Measurements from ENCODE around the gene JAKMIP3.
A peak's percentile ranks its signal among the peaks of the same experiment; 100 is the strongest.

The JAKMIP3 gene

GRCh38 chr10:132101529-132101928, 35.8 kb downstream of the JAKMIP3 start:
- Histone ChIP-seq H3K27ac (no peak overlapping the region), H3K4me1 (peaks cover 97% of the 10 kb centered on the region), H4K20me1 (no peaks in the 10 kb centered on the region), H3K27me3 (peaks cover 13% of the 10 kb centered on the region; the same call in 1 of the 2 replicates), H3K9me3 (no peaks in the 10 kb centered on the region), H3K4me3 (no peak overlapping the region), H3K9ac (no peak overlapping the region), H3K4me2 (peak overlapping the region; percentile 89), H3K36me3 (no peaks in the 10 kb centered on the region)
- TF ChIP-seq Cebpa-rat (IDR thresholded peaks at IDR 0.05), result no peak

GRCh38 chr10:132102071-132102716, 36.4 kb downstream of the JAKMIP3 start:
- Histone ChIP-seq H3K4me2 (peak overlapping the region; percentile 89), H3K4me1 (peaks cover 97% of the 10 kb centered on the region), H3K36me3 (no peaks in the 10 kb centered on the region), H4K20me1 (peaks cover 5% of the 10 kb centered on the region; the same call in 1 of the 2 replicates), H3K27me3 (peaks cover 13% of the 10 kb centered on the region; the same call in 1 of the 2 replicates), H3K9me3 (no peaks in the 10 kb centered on the region), H3K4me3 (no peak overlapping the region), H3K27ac (no peak overlapping the region), H3K9ac (no peak overlapping the region)
- TF ChIP-seq Cebpa-rat (IDR thresholded peaks at IDR 0.05), result no peak

GRCh38 chr10:132102717-132103110, 37.0 kb downstream of the JAKMIP3 start:
- H3K4me1 ChIP-seq, result peaks cover 98% of the 10 kb centered on the region
- H3K27ac ChIP-seq, result no peak overlapping the region
- TF ChIP-seq Cebpa-rat (IDR thresholded peaks at IDR 0.05), result no peak
- peaks cover 13% of the 10 kb centered on the region; the same call in 1 of the 2 replicates for H3K27me3 ChIP-seq
- H3K36me3 ChIP-seq, result no peaks in the 10 kb centered on the region
- H4K20me1 ChIP-seq, result peaks cover 11% of the 10 kb centered on the region
- H3K4me3 ChIP-seq, result no peak overlapping the region
- no peaks in the 10 kb centered on the region for H3K9me3 ChIP-seq
- no peak overlapping the region for H3K9ac ChIP-seq
- H3K4me2 ChIP-seq, result peak overlapping the region; percentile 89

GRCh38 chr10:132103116-132103910, 37.6 kb downstream of the JAKMIP3 start:
- peaks cover 100% of the 10 kb centered on the region for H3K4me1 ChIP-seq
- H3K4me2 ChIP-seq, result peak overlapping the region; percentile 89
- no peak overlapping the region for H3K27ac ChIP-seq
- peaks cover 13% of the 10 kb centered on the region; the same call in 1 of the 2 replicates for H3K27me3 ChIP-seq
- H4K20me1 ChIP-seq, result peaks cover 16% of the 10 kb centered on the region
- no peaks in the 10 kb centered on the region for H3K36me3 ChIP-seq
- no peaks in the 10 kb centered on the region for H3K9me3 ChIP-seq
- no peak overlapping the region for H3K4me3 ChIP-seq
- H3K9ac ChIP-seq, result no peak overlapping the region
- TF ChIP-seq Cebpa-rat (IDR thresholded peaks at IDR 0.05), result no peak

GRCh38 chr10:132104062-132104461, 38.3 kb downstream of the JAKMIP3 start:
- H3K27me3 ChIP-seq, result peaks cover 13% of the 10 kb centered on the region; the same call in 1 of the 2 replicates
- H3K4me3 ChIP-seq, result no peak overlapping the region
- no peak overlapping the region for H3K27ac ChIP-seq
- H3K9me3 ChIP-seq, result no peaks in the 10 kb centered on the region
- H3K36me3 ChIP-seq, result no peaks in the 10 kb centered on the region
- no peak for TF ChIP-seq Cebpa-rat (IDR thresholded peaks at IDR 0.05)
- peaks cover 16% of the 10 kb centered on the region for H4K20me1 ChIP-seq
- H3K9ac ChIP-seq, result no peak overlapping the region
- H3K4me1 ChIP-seq, result peaks cover 95% of the 10 kb centered on the region
- H3K4me2 ChIP-seq, result peak overlapping the region; percentile 89

GRCh38 chr10:132104471-132105301, 38.9 kb downstream of the JAKMIP3 start:
- TF ChIP-seq Cebpa-rat (IDR thresholded peaks at IDR 0.05), result no peak
- Histone ChIP-seq H3K9me3 (no peaks in the 10 kb centered on the region), H3K4me2 (peak overlapping the region; percentile 89), H3K4me3 (no peak overlapping the region), H3K27me3 (peaks cover 13% of the 10 kb centered on the region; the same call in 1 of the 2 replicates), H3K27ac (no peak overlapping the region), H3K4me1 (peaks cover 94% of the 10 kb centered on the region), H3K36me3 (no peaks in the 10 kb centered on the region), H4K20me1 (peaks cover 16% of the 10 kb centered on the region), H3K9ac (no peak overlapping the region)

- H3K27ac ChIP-seq, result 0 out of 2 replicates have a peak overlapping the region, but pooled peaks have one; percentile 30
- peak overlapping the region; percentile 89 for H3K4me2 ChIP-seq
- TF ChIP-seq Cebpa-rat (IDR thresholded peaks at IDR 0.05), result no peak
- no peaks in the 10 kb centered on the region for H3K9me3 ChIP-seq
- H4K20me1 ChIP-seq, result peaks cover 16% of the 10 kb centered on the region
- peaks cover 13% of the 10 kb centered on the region; the same call in 1 of the 2 replicates for H3K27me3 ChIP-seq
- no peak overlapping the region for H3K9ac ChIP-seq
- H3K4me3 ChIP-seq, result no peak overlapping the region
- H3K36me3 ChIP-seq, result no peaks in the 10 kb centered on the region
- H3K4me1 ChIP-seq, result peaks cover 94% of the 10 kb centered on the region
Observed at GRCh38 chr10:132105302-132105995, 39.7 kb downstream of the JAKMIP3 start.

GRCh38 chr10:132106431-132106830, 40.7 kb downstream of the JAKMIP3 start:
- Histone ChIP-seq H3K27me3 (peaks cover 10% of the 10 kb centered on the region; the same call in 1 of the 2 replicates), H3K9me3 (no peaks in the 10 kb centered on the region), H3K27ac (no peak overlapping the region), H3K4me3 (no peak overlapping the region), H3K9ac (no peak overlapping the region), H3K4me1 (peaks cover 94% of the 10 kb centered on the region), H3K4me2 (peak overlapping the region; percentile 89), H3K36me3 (no peaks in the 10 kb centered on the region), H4K20me1 (peaks cover 16% of the 10 kb centered on the region)
- no peak for TF ChIP-seq Cebpa-rat (IDR thresholded peaks at IDR 0.05)
